Breast epithelium (tissue), 3 donors: ENCODE measurements around the gene VIT.

Experiments
- POLR2AphosphoS5 ChIP-seq, 3 donors: sonication (generic); formaldehyde crosslinking; IDR thresholded peaks; one replicate each; pipeline ENCODE4 v1.6.1; 2017; ENCODE audit warnings: antibody characterized with exemption in 3 of 3
- TF ChIP-seq, protein P1 (sequence below), 3 donors: fragments of 450-650 bp; IDR thresholded peaks; one replicate each; pipeline ENCODE4 v1.5.1; 2016 to 2017; ENCODE audit warnings: antibody characterized with exemption in 3 of 3, mild to moderate bottlenecking in 3 of 3, moderate library complexity in 3 of 3

DNA sequence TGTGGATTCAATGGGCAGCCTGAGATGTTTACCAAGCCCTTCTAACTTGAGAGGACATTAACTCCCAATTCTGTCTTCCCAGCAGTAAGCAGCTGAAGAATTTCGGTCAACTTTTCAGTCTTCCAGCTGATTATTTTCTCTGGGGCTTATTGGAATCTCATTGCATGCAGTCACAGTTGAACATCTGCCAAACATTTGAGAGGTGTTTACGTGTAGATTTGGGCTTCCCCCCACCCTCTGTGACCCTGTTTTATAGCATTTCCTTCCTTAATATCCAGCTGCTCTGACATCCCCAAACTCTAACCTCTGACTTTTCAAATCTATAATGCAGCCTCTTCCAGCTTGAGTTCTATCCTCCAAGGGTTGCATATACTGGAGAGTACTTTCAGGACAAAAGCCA is 16.5 kb upstream of the VIT start:
- TF ChIP-seq, protein P1, sequence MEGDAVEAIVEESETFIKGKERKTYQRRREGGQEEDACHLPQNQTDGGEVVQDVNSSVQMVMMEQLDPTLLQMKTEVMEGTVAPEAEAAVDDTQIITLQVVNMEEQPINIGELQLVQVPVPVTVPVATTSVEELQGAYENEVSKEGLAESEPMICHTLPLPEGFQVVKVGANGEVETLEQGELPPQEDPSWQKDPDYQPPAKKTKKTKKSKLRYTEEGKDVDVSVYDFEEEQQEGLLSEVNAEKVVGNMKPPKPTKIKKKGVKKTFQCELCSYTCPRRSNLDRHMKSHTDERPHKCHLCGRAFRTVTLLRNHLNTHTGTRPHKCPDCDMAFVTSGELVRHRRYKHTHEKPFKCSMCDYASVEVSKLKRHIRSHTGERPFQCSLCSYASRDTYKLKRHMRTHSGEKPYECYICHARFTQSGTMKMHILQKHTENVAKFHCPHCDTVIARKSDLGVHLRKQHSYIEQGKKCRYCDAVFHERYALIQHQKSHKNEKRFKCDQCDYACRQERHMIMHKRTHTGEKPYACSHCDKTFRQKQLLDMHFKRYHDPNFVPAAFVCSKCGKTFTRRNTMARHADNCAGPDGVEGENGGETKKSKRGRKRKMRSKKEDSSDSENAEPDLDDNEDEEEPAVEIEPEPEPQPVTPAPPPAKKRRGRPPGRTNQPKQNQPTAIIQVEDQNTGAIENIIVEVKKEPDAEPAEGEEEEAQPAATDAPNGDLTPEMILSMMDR (IDR thresholded peaks at IDR 0.05) = no peak
- no peak for TF ChIP-seq POLR2AphosphoS5 (IDR thresholded peaks at IDR 0.05)
